ENCODE data around the gene PITPNC1.

GRCh38 chr17:67606471-67606870 is 229.4 kb downstream of the PITPNC1 start:
- TF ChIP-seq EZH2 (IDR thresholded peaks at IDR 0.05; ENCODE audit: insufficient read depth, poor library complexity, severe bottlenecking) (no peak), EZH2phosphoT487 (IDR thresholded peaks at IDR 0.05; ENCODE audit: insufficient read depth, low read depth) (no peak)

Measured in GM23248 (cell line).